Adrenal gland (tissue), 12 donors: ENCODE measurements around the gene NSG1. TPM values are rescaled to one million over a fixed set of nuclear protein-coding genes. Genes with fewer than 3 reads are reported as not detected.
"Not testable (repeated sequence)": the region's sequence is repeated elsewhere in the genome, so short reads cannot be mapped to it uniquely, and the experiment has no call there.

Source experiments
- DNase-seq, 7 donors: peaks; one replicate each; pipeline ENCODE4 v3.0.0-alpha.2; 2019 to 2020
- H3K27ac ChIP-seq, 5 donors: fragments of 200-600 bp; sonication (generic) in 4 of 5; 1 replicate in 3 of 5; 2 replicates in 2 of 5; pipeline versions ENCODE4 v1.5.1 to v1.8.0; 2016 to 2020; ENCODE audit warnings: mild to moderate bottlenecking in 1 of 5
- H3K27me3 ChIP-seq: fragments of 200-600 bp; 2 replicates; pipeline ENCODE4 v1.8.0; 2021
- H3K36me3 ChIP-seq, 2 donors: fragments of 200-600 bp; replicated peaks in 1 of 2; 1 replicate in 1 of 2; 2 replicates in 1 of 2; pipeline versions ENCODE4 v1.5.1 to v1.8.0; 2018 to 2022
- H3K4me1 ChIP-seq, 2 donors: fragments of 200-600 bp; replicated peaks in 1 of 2; 1 replicate in 1 of 2; 2 replicates in 1 of 2; pipeline versions ENCODE4 v1.5.1 to v1.8.0; 2018 to 2021
- H3K4me3 ChIP-seq, 4 donors: fragments of 200-600 bp; sonication (generic) in 3 of 4; one replicate each; pipeline ENCODE4 v1.5.1; 2016 to 2018
- H3K9me3 ChIP-seq, 3 donors: fragments of 200-600 bp; sonication (generic) in 1 of 3; replicated peaks in 1 of 3; 1 replicate in 2 of 3; 2 replicates in 1 of 3; pipeline versions ENCODE4 v1.5.1 to v1.8.0; 2016 to 2021
- POLR2A ChIP-seq, 2 donors: fragments of 450-650 bp; IDR thresholded peaks; one replicate each; pipeline ENCODE4 v1.6.1; 2017; ENCODE audit warnings: antibody characterized with exemption in 2 of 2, mild to moderate bottlenecking in 2 of 2, moderate library complexity in 1 of 2
- WGBS, 4 donors: extraction: QIAGEN DNeasy Blood & Tissue Kit in 2 of 4; methylation state at CpG; one replicate each; pipeline versions ENCODE4 v1.1.5 to v1.1.7; 2013 to 2017; 5-methylcytosine and 5-hydroxymethylcytosine counted together
- intact Hi-C, 2 donors: fragments of 100-400 bp; cut with DNase I; formaldehyde crosslinking; loops; one replicate each; pipeline versions ENCODE4 v1.14.1 to v1.15.0; 2022 to 2023
- polyA plus RNA-seq, 3 donors: library from polyadenylated mRNA; stranded (reverse); fragments of 200-250 nt in 2 of 3; fragments of 350-450 nt in 1 of 3; fragmentation: Illumina TruSeq in 1 of 3; extraction: RNeasy Lipid Tissue Mini Kit (QIAGEN cat#74804) in 1 of 3; gene quantifications; one replicate each; pipeline ENCODE4 v1.2.3, GENCODE V29; 2013 to 2014
- total RNA-seq, 9 donors: library from RNA; depleted of rRNA in 4 of 9; stranded (reverse); fragments of >200 nt in 4 of 9; fragments of 120-200 nt in 1 of 9; fragmentation: NEBNext Ultra II Directional in 1 of 9; extraction: Animal tissue kit (Norgen Biotek cat#: 25700) in 1 of 9; gene quantifications; one replicate each; pipeline versions ENCODE4 v1.1.0 to v1.2.4, GENCODE V29; 2013 to 2023
- TF ChIP-seq, protein P1 (sequence below), 6 experiments: fragments of 450-650 bp in 4 of 6; fragments of 200-600 bp in 2 of 6; sonication (generic) in 1 of 6; IDR thresholded peaks; 1 replicate in 5 of 6; 2 replicates in 1 of 6; pipeline versions ENCODE4 v1.5.1 to v1.8.0; 2016 to 2021; ENCODE audit warnings: antibody characterized with exemption in 6 of 6, mild to moderate bottlenecking in 2 of 6, moderate library complexity in 1 of 6
- donor health status: healthy with polysubstance abuse.
- donor health status: Bipolar disorder and iron deficiency.
- donor health status: DM: yes; HTN: yes; CAD: no.
- donor health status: DM: no; HTN: no; CAD: no.
- donor health status: DM: no; HTN: no; CAD: no.
- donor health status: DM: yes; HTN: yes; CAD: no.

Gene NSG1
- total and polyA plus RNA-seq, 12 donors: 1.4 to 42.7 (median 9.9) TPM

DNA sequence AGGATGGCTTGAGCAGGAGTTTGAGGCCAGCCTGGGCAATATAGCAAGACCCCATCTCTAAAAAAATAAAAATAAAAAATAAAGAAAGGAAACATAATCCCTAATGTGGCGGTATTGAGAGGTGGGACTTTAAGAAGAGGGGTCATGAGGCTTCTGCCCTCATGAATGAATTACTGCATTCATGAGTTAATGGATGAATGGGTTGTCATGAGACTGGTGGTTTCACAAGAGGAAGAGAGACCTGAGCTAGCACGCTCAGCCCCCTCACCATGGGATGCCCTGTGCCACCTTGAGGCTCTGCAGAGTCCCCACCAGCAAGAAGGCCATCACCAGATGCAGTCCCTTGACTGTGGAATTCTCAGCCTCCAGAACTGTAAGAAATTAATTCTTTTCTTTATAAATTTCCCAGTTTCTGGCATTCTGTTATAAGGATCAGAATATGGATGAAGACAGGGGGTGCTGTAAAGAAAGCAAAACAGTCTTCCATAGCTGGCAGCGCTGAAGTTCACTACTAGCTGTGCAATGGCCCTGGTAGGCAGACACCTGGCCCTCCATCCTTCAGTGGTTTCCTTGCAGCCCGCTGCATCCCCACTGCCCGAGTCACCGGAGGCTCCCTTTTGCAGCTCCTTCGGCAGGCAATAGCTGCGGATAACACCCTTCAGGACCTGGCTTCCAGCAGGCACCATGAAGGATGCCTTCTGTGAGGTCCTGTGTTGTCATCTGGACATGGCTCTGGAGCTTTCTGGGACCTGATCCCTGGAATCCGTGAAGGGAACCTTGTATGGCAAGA lies 44.8 kb upstream of the NSG1 start:
- intact Hi-C loops: no loop called here
- Histone ChIP-seq H3K27ac (no peak overlapping the region), H3K4me1 (no peaks in the 10 kb centered on the region), H3K36me3 (no peaks in the 10 kb centered on the region), H3K4me3 (no peak overlapping the region), H3K9me3 (no peaks in the 10 kb centered on the region), H3K27me3 (no peaks in the 10 kb centered on the region)
- TF ChIP-seq POLR2A (IDR thresholded peaks at IDR 0.05): no peak
- TF ChIP-seq, protein P1, sequence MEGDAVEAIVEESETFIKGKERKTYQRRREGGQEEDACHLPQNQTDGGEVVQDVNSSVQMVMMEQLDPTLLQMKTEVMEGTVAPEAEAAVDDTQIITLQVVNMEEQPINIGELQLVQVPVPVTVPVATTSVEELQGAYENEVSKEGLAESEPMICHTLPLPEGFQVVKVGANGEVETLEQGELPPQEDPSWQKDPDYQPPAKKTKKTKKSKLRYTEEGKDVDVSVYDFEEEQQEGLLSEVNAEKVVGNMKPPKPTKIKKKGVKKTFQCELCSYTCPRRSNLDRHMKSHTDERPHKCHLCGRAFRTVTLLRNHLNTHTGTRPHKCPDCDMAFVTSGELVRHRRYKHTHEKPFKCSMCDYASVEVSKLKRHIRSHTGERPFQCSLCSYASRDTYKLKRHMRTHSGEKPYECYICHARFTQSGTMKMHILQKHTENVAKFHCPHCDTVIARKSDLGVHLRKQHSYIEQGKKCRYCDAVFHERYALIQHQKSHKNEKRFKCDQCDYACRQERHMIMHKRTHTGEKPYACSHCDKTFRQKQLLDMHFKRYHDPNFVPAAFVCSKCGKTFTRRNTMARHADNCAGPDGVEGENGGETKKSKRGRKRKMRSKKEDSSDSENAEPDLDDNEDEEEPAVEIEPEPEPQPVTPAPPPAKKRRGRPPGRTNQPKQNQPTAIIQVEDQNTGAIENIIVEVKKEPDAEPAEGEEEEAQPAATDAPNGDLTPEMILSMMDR (IDR thresholded peaks at IDR 0.05): no peak
- 88 to 92% (median 91%) methylated on average over 9 of the region's 9 CpGs for WGBS, 4 donors
- DNase-seq: no peak

DNA sequence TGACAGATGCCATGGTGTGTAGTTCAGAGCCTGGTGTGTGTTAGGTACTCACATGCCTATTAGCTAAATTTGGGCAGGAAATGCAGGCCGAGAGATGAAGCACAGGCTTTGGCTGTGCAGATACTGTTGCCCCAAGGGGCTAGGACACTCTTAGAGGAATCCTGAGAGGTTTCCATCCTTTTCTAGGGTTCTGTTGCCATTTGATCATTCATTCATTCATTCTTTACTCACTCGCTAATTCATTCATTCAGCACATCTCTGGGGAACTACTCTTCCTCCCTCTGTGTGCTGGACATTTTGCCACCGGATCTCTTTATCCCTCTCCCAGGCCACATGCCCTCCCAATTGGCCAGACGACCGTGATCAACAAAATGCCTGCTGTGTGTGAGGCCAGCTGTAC lies 43.9 kb upstream of the NSG1 start:
- no peak for DNase-seq
- Histone ChIP-seq H3K4me3 (no peak overlapping the region), H3K36me3 (no peaks in the 10 kb centered on the region), H3K27me3 (no peaks in the 10 kb centered on the region), H3K9me3 (no peaks in the 10 kb centered on the region), H3K4me1 (no peaks in the 10 kb centered on the region), H3K27ac (no peak overlapping the region)
- 78 to 91% (median 83%) methylated on average over 5 of the region's 5 CpGs for WGBS, 4 donors
- intact Hi-C loops: no loop called here
- no peak for TF ChIP-seq POLR2A (IDR thresholded peaks at IDR 0.05)
- TF ChIP-seq, protein P1 (IDR thresholded peaks at IDR 0.05): no peak

DNA sequence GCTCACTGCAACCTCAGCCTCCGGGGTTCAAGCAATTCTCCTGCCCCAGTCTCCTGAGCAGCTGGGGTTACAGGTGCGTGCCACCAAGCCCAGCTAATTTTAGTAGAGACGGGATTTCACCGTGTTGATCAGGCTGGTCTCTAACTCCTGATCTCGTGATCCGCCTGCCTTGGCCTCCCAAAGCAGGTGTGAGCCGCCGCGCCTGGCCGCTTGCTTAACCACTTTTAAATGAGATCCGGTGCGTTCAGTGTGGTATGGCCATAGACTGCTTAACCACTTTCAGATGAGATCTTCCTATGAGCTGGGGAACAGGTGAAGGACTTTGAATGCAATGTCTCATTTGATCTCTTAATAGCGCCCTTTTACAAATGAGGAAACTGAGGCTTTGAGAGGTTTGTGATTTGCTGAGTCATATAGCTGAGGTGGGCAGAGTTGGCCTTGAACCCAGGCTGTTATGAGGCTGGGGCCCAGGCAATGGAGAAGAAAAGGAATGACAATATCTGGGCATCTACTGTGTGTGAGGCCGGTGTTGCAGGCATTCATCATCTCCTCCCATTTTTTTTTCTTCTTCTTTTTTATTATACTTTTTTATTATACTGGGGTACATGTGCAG lies 41.9 kb upstream of the NSG1 start:
- no peak for TF ChIP-seq POLR2A (IDR thresholded peaks at IDR 0.05)
- TF ChIP-seq, protein P1 (IDR thresholded peaks at IDR 0.05): no peak
- Histone ChIP-seq H3K4me1 (no peaks in the 10 kb centered on the region), H3K4me3 (no peak overlapping the region), H3K27me3 (no peaks in the 10 kb centered on the region), H3K36me3 (no peaks in the 10 kb centered on the region), H3K9me3 (no peaks in the 10 kb centered on the region), H3K27ac (no peak overlapping the region)
- WGBS, 4 donors: 83 to 93% (median 91%) methylated on average over 14 of the region's 14 CpGs
- DNase-seq: no peak
- intact Hi-C loops: no loop called here

DNA sequence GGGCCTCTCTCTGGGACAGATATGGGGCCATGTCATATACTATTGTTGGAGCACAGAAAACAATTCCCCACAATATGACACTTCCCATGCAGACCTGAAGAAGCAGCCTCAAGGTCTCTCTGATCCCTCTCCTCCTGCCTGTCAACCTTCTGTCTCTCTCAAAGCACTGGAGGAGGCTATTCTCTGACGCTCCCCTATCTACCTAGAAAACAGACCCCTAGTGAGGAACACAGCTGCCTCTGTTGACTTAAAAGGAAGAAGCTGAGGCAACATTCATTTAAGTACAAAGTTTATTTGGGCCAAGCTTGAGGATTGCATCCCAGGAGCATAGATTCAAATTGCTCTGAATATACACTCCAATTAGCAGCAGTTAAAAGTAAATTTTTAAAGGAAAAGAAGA lies 39.3 kb upstream of the NSG1 start:
- WGBS, 4 donors: 33 to 60% (median 56%) methylated on average over 1 of the region's 1 CpG
- H3K27ac ChIP-seq: no peak overlapping the region
- no peaks in the 10 kb centered on the region for H3K9me3 ChIP-seq
- intact Hi-C loops: no loop called here
- no peaks in the 10 kb centered on the region for H3K27me3 ChIP-seq
- no peak for TF ChIP-seq POLR2A (IDR thresholded peaks at IDR 0.05)
- TF ChIP-seq, protein P1 (IDR thresholded peaks at IDR 0.05): no peak
- no peaks in the 10 kb centered on the region for H3K36me3 ChIP-seq
- H3K4me3 ChIP-seq: no peak overlapping the region
- no peak for DNase-seq
- H3K4me1 ChIP-seq: no peaks in the 10 kb centered on the region

DNA sequence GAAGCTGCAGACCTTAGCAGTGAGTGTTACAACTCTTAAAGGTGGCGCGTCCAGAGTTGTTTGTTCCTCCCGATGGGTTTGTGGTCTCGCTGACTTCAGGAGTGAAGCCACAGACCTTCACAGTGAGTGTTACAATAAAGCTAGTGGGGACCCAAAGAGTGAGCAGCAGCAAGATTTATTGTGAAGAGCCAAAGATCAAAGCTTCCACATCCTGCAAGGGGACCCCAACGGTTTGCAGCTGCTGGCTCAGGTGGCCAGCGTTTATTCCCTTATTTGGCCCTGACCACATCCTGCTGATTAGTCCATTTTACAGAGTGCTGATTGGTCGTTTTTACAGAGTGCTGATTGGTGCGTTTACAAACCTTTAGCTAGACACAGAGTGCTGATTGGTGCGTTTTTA lies 38.3 kb upstream of the NSG1 start:
- not testable (repeated sequence) for DNase-seq

More for the DNA sequence above, 38.3 kb upstream of the NSG1 start:
- H3K4me3 ChIP-seq, H3K4me1 ChIP-seq, H3K36me3 ChIP-seq, H3K9me3 ChIP-seq, H3K27ac ChIP-seq, H3K27me3 ChIP-seq, intact Hi-C loops: not testable (repeated sequence)
- 66 to 80% (median 71%) methylated on average over 5 to 9 of the region's 9 CpGs for WGBS, 4 donors
